HG03457 (cell line): ENCODE data around the gene COL6A5.
"Not testable (repeated sequence)": the region's sequence is repeated elsewhere in the genome, so short reads cannot be mapped to it uniquely, and the experiment has no call there.

ENCODE experiments used
- ATAC-seq: cut with Tn5 transposase; IDR thresholded peaks from one replicate; pipeline ENCODE4 v1.9.1; 2021; ENCODE audit warnings: moderate number of reproducible peaks; ENCODE audit not compliant: unreplicated experiment

Gene COL6A5

GRCh38 chr3:130386604-130387263, 41.3 kb downstream of the COL6A5 start:
- no peak for ATAC-seq

GRCh38 chr3:130389743-130390478, 44.4 kb downstream of the COL6A5 start:
- no peak for ATAC-seq

GRCh38 chr3:130392266-130392665, 46.8 kb downstream of the COL6A5 start:
- ATAC-seq, result no peak

DNA sequence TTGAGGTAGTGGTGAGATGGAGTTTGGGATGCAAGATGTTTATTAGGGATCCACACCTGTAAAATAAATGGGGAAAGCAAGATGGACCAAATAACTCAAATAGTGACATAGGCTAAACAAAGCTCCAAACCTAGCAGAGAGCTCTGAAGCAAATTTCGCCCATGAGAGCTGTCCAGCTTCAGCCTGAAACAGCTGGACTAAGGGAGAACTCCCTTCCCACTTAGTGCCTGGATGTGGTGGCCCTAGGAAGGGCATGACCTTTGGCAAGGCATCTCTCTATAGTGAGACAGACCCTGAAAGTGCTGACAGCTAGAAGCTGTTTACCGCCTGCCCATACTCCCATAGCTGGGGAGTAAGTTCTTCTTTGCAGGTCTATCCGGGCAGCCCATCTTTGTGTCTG, 48.1 kb downstream of the COL6A5 start:
- ATAC-seq, result no peak

DNA sequence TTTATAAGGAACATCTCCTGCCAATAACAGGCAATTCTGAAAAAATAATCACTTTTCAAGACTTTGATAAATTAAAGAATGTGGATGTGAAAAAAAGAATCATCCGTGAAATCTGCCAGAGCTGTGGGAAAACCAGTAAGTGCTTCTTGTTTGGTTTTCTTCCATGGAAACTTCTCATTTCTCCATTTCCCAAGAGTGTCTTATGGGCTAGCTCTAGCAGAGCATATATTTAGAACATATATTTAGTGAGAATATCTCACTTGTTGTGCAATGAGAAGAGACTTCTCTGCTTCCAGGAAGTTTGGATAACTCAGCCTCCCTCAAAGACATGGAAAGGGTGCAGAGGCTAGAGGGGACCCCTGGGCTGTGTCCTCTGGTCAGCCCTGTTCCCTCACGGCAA, 49.9 kb downstream of the COL6A5 start:
- ATAC-seq, result no peak

- no peak for ATAC-seq
These were observed 50.4 kb downstream of the COL6A5 start for GRCh38 chr3:130395916-130396315.

- no peak for ATAC-seq
These were observed 58.9 kb downstream of the COL6A5 start for GRCh38 chr3:130404401-130404800.

DNA sequence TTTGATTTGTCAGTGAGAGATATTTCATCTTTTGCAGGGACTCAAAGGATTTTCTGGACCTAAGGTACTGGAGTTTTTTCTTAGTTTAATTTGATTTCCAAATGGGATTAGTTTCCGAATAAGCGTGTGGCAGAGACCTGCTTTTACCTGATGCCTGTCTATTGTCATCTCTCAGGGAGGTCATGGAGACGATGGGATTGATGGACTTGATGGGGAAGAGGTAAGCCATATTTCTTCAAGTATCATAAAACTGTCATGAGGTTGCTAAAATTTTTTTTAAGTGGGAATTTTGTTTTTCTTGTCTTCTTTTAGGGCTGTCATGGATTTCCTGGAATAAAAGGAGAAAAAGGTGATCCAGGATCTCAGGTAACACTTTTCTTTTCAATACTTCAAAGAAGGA, 60.5 kb downstream of the COL6A5 start:
- ATAC-seq, result no peak

DNA sequence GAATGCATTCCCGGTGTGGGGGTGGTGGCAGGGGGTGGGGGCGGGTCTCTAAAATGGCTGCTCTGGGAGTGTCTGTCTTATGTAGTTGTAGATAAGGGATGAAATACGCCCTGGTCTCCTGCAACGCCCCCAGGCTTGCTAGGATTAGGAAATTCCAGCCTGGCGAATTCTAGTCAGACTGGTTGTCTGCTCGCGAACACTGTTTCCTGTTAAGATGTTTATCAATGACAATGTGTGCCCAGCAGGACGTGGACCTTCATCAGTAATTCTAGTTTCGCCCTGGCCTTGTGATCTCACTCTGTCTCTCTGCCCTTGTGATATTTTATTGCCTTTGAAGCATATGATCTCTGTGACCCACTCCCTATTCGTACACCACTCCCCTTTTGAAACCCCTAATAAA, 62.8 kb downstream of the COL6A5 start:
- ATAC-seq, result not testable (repeated sequence)

GRCh38 chr3:130411320-130411719, 65.8 kb downstream of the COL6A5 start:
- no peak for ATAC-seq

GRCh38 chr3:130412991-130413560, 67.6 kb downstream of the COL6A5 start:
- no peak for ATAC-seq

GRCh38 chr3:130414457-130414856, 69.0 kb downstream of the COL6A5 start:
- ATAC-seq, result no peak

DNA sequence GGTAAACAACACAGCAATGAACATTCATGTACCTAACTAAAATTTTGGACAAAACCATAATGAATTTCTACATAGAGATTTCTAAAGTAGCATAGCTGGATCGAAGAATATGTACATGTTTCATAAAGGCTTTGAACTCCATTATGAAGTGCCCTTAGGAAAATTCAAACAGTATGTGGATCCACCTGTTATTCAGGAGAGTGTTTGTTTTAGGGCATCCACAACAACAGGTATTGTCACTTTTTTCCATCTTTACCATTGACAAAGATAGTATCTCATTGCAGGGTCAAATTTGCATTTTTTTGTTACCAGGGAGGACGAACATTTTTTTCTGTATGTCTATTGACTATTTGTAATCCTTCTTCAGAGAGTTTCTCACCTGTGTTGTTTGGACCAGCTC, 75.0 kb downstream of the COL6A5 start:
- ATAC-seq, result no peak

DNA sequence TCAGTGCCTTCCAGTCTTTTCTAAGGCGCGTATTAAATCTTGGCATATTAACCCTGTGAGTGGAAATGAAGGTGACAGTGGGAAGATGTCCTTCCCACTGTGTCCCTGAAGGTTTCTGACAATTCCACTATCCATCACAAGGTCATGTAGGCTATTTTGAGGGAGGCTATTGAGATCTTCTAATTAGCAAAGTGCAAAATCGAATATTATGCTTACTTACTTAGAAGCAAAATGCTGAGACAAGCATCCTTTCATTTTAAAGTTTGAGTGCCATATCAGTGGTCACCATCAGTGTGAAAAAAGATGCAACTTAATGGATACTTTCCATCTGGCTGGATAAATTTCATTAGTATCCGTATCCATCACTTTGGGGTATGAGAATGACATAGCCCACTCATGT, 77.6 kb downstream of the COL6A5 start:
- no peak for ATAC-seq

GRCh38 chr3:130424837-130425236, 79.4 kb downstream of the COL6A5 start:
- no peak for ATAC-seq

DNA sequence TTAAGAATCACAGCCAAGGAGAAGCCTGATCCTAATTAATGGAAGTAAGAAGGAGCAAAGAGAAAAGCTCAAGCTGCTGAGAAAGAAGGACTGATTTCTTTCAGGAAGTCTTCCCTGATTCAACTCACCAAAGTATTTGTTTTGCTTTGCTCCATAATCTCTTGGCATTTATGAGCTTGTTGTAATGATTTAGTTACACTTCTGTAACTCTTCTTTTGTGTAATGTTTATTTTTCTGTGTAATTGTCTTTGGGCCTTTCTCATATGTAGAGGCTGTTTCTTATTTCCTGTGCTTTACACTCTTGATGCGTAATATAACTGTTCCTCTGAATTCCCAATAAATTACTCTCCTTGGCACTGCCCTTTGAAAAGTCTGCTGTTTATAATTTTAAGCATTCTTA, 80.0 kb downstream of the COL6A5 start:
- ATAC-seq, result no peak

DNA sequence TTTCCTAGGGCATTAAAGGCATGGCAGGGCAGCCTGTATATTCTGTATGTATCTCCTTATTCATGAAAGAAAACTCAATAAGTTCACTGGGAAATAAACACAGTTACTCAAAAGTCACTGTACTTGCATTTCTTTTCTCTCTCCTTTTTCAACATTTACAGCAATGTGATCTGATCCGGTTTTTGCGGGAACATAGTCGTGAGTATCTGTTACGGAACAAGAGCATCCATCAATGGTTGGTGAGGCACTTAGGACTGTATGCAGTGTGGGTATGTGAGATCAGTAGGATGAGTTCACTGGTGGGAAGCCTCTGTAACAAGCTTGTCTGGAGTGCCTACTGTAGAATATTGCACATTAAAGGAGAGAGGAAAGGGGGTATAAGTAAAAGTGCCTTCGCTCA, 80.7 kb downstream of the COL6A5 start:
- no peak for ATAC-seq

DNA sequence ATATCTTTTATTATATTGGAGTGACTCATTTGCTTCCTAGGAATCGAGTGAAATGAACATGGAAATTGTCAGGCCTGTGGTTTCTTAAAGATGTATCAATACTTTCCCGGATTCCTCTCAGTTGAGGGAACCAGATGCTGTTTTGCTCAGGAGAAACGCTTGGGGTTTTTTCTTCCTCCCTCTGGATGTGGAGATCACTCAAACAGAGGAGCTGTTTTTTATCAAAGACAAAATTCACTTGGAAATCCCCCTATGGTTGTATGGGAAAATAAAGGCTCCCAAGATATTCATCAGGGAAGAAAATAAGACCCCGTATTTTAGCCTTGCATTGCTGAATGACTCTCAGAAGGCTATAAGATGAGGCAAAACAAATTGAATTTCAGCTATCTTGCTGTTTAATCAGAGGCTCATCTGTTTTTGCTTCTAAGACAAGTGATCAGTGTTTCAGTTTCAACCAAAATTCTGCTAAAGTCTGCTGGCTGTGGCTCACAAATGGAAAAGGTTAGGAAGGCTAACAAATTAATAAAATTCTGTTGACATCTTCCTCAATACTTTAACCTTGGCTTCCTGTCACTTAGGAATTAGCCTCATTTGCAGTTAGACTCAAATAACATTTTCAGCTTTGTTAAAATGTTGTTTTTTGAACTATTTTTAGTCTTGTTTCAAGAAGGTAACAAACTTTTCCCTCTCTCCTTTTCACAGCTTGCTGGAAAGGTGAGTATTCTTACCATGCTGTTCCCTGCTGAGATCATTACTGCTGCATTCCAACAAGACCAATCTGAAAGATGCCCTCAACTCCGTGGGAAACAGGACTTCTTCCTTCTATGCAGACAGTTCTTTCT, 83.6 kb downstream of the COL6A5 start:
- ATAC-seq, result no peak

DNA sequence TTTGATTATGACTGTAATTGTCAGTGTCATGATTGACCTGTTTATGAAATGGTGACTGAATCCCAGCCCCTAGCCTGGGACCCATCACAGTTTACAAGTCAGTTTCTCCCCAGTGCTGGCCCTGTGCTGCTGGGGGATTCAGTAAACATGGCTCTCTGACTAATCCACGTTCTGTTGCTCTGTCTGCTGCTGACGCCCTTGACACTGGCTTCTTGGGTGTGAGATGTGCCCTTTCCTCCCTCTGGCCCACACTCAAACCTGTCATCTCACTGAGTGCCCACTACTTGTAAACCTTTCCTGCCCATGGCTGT, 84.2 kb downstream of the COL6A5 start:
- ATAC-seq, result no peak

GRCh38 chr3:130430266-130430665, 84.8 kb downstream of the COL6A5 start:
- no peak for ATAC-seq

GRCh38 chr3:130432086-130432485, 86.6 kb downstream of the COL6A5 start:
- ATAC-seq, result not testable (repeated sequence)

DNA sequence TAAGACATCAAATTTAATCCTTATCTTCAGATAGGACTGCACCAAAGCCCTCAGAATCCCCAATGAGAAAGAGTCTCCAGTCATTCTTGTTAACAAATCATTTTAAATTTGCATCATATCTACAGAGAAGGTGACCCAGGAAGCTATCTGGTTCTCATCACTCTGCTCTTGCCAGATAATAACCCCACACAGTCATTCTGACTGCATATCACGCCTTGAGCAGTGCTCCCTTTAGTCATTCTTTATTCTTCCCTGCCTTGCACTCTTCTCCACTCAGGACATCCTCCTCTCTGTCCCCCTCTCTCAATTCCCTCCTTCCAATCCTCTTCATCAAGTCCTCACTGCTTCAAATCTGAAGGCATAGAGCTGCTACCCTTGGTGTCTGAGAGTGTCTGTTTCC, 87.8 kb downstream of the COL6A5 start:
- ATAC-seq, result no peak
